HCT116 (cell line): ENCODE data around the gene PLD4. TPM values are rescaled to one million over a fixed set of nuclear protein-coding genes. Genes with fewer than 3 reads are reported as not detected.

Experiments
- ATAC-seq: fragments of 200-7000 bp; cut with Tn5 transposase; 2 replicates; pipeline ENCODE4 v1.9.1; 2020; ENCODE audit warnings: mild to moderate bottlenecking, moderate library complexity
- BruUV-seq: library from RNA; stranded (reverse); fragments of 400-500 nt; replicated peaks from 2 replicates; lab custom pipeline; 2021; lab: Mats Ljungman, UMichigan
- CTCF ChIA-PET: fragments of 300-600 bp; sonication (Branson Sonifier 250); formaldehyde crosslinking; loops from one replicate; lab custom pipeline; 2021; ENCODE audit warnings: antibody characterized with exemption; lab: Charles Lee
- POLR2A ChIA-PET: fragments of 300-600, 350-600 bp; sonication (Branson Sonifier 250); formaldehyde crosslinking; loops from one replicate; lab custom pipeline; 2021; ENCODE audit warnings: antibody characterized with exemption; lab: Charles Lee
- RAD21 ChIA-PET, 2 experiments: fragments of 300-600 bp; sonication (Branson Sonifier 250); formaldehyde crosslinking; loops; one replicate each; lab custom pipeline; 2023; ENCODE audit warnings: low total read pairs in 2 of 2; ENCODE audit not compliant: uncharacterized antibody in 2 of 2, unreplicated experiment in 2 of 2, low non-redundant PET in 1 of 2; lab: Charles Lee
- DNase-seq: peaks from one replicate; pipeline ENCODE4 v3.0.0-alpha.2; 2010; ENCODE audit warnings: low read depth, low spot score
- H2AFZ ChIP-seq: fragments of 200-600 bp; shearing (Covaris generic), sonication (generic); 2 replicates; pipeline ENCODE4 v1.6.1; 2017; ENCODE audit warnings: low read depth, mixed run types, mixed read lengths, antibody characterized with exemption, low read length; ENCODE audit not compliant: poor library complexity, severe bottlenecking
- H3K27ac ChIP-seq: 2 replicates; pipeline ENCODE4 v1.5.1; 2012; ENCODE audit warnings: low read depth, low read length
- H3K27me3 ChIP-seq: fragments of 200-600 bp; sonication (generic); 2 replicates; pipeline ENCODE4 v1.6.1; 2016; ENCODE audit warnings: mixed run types, low read length, mixed read lengths; ENCODE audit not compliant: insufficient read depth
- H3K36me3 ChIP-seq, 2 experiments: fragments of 200-500 bp in 1 of 2; fragments of 200-600 bp in 1 of 2; sonication (Bioruptor generic) in 1 of 2; sonication (generic) in 1 of 2; 2 replicates each; pipeline versions ENCODE4 v1.5.1 to v1.6.1; 2014 to 2016; ENCODE audit warnings: low read length in 2 of 2, inconsistent platforms in 1 of 2, mixed read lengths in 1 of 2, mixed run types in 1 of 2; ENCODE audit not compliant: insufficient read depth in 2 of 2, control insufficient read depth in 1 of 2
- H3K4me1 ChIP-seq, 2 experiments: fragments of 200-600 bp in 1 of 2; sonication (generic) in 1 of 2; 2 replicates each; pipeline versions ENCODE4 v1.5.1 to v1.6.1; 2012 to 2017; ENCODE audit warnings: low read length in 2 of 2, inconsistent platforms in 1 of 2, mild to moderate bottlenecking in 1 of 2, mixed read lengths in 1 of 2, mixed run types in 1 of 2, moderate library complexity in 1 of 2; ENCODE audit not compliant: insufficient read depth in 2 of 2, control insufficient read depth in 1 of 2
- H3K4me2 ChIP-seq: fragments of 200-600 bp; sonication (generic); 2 replicates; pipeline ENCODE4 v1.6.1; 2017; ENCODE audit warnings: mixed run types, low read length, mixed read lengths
- H3K4me3 ChIP-seq, 2 experiments: fragments of 200-600 bp in 1 of 2; sonication (generic) in 1 of 2; replicated peaks in 1 of 2; 2 replicates each; pipeline ENCODE4 v1.5.1; 2011 to 2016; ENCODE audit warnings: low read length in 2 of 2, control low read depth in 1 of 2, low read depth in 1 of 2, mild to moderate bottlenecking in 1 of 2, mixed read lengths in 1 of 2, mixed run types in 1 of 2
- H3K79me2 ChIP-seq: fragments of 200-600 bp; sonication (generic); 2 replicates; pipeline ENCODE4 v1.6.1; 2017; ENCODE audit warnings: mild to moderate bottlenecking, mixed run types, low read length, moderate library complexity, mixed read lengths; ENCODE audit not compliant: insufficient read depth
- H3K9ac ChIP-seq: fragments of 200-600 bp; sonication (generic); 2 replicates; pipeline ENCODE4 v1.6.1; 2016; ENCODE audit warnings: low read length, mixed read lengths
- H3K9me2 ChIP-seq: fragments of 200-600 bp; sonication (generic), shearing (Covaris generic); 2 replicates; pipeline ENCODE4 v1.6.1; 2017; ENCODE audit warnings: mixed run types, mild to moderate bottlenecking, moderate library complexity; ENCODE audit not compliant: insufficient read depth
- H3K9me3 ChIP-seq, 2 experiments: fragments of 200-500 bp in 1 of 2; fragments of 200-600 bp in 1 of 2; sonication (Bioruptor generic) in 1 of 2; sonication (generic) in 1 of 2; 2 replicates each; pipeline ENCODE4 v1.6.1; 2014 to 2017; ENCODE audit warnings: low read length in 2 of 2, mixed read lengths in 2 of 2, inconsistent platforms in 1 of 2, low read depth in 1 of 2, mild to moderate bottlenecking in 1 of 2, mixed run types in 1 of 2, moderate library complexity in 1 of 2; ENCODE audit not compliant: control insufficient read depth in 1 of 2, insufficient read depth in 1 of 2
- H4K20me1 ChIP-seq: fragments of 200-600 bp; sonication (generic), shearing (Covaris generic); 2 replicates; pipeline ENCODE4 v1.6.1; 2017; ENCODE audit warnings: mixed run types, mild to moderate bottlenecking, moderate library complexity; ENCODE audit not compliant: insufficient read depth
- JUND ChIP-seq: IDR thresholded peaks from 2 replicates; pipeline ENCODE4 v1.6.1; 2012
- MAX ChIP-seq: IDR thresholded peaks from 2 replicates; pipeline ENCODE4 v1.6.1; 2012
- REST ChIP-seq: IDR thresholded peaks from 2 replicates; pipeline ENCODE4 v1.6.1; 2012; ENCODE audit warnings: low read depth
- ZBTB33 ChIP-seq: IDR thresholded peaks from 2 replicates; pipeline ENCODE4 v1.6.1; 2011; ENCODE audit warnings: mild to moderate bottlenecking, low read length, moderate library complexity; ENCODE audit not compliant: insufficient replicate concordance; ENCODE audit errors: extremely low read depth
- intact Hi-C: fragments of 100-400 bp; cut with micrococcal nuclease; formaldehyde crosslinking; loops from 2 replicates; pipeline ENCODE4 v1.10.0; 2022
- total RNA-seq: library from RNA; stranded (reverse); gene quantifications from one replicate; pipeline ENCODE4 v1.2.1, GENCODE V29; 2021; ENCODE audit not compliant: unreplicated experiment

The PLD4 gene
- total RNA-seq, 1 experiment from 2014 or later: 0.12 TPM

GRCh38 chr14:104980611-104981531 is 56.2 kb downstream of the PLD4 start (continued):
- no peak for TF ChIP-seq REST
- no peak for TF ChIP-seq JUND
- no peak for TF ChIP-seq ZBTB33

DNA sequence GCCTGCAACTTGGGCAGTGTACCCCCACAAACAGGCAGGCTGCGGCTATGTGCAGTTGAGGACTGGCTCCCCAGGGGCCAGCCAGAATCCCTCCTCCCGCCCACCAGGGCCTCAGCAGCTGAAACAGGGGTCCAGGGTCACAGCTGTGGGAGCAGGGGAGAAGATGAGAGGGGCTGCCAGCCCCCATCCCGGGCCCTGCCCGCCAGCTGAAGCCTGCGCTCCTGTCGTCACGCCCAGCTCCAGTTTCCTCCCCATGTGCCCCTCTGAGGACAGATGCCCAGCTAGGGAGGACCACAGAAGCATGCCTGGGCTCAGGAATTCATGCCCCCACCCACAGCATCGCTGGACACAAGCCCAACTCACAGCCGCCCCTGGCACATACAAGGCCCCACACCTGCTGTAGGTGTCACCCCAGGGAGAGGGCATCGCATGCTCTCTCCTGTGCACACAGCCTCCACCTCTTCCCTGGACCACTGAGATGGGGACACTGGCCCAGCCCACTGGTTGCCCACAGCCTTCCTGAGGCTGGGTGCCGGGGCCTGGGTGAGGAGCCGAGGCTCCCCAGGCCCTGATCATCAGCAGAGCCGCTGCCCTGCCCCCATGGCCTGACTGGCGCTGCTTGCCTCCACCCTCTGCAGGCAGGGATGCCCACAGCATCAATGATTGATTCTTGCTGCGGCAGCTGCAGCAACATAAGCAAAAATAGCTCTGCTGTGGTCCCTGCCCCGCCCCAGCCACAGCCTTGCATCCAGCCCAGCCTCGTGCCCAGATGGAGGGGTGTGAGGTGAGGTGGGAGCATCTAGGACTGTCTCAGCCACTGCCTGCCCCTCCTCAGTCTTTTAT is 57.2 kb downstream of the PLD4 start:
- no peak for TF ChIP-seq MAX
- no peaks in the 10 kb centered on the region for H4K20me1 ChIP-seq
- RAD21 ChIA-PET: no interaction called here
- intact Hi-C loops: no loop called here
- ATAC-seq: no peak
- no TSS peak for BruUV-seq
- no peaks in the 10 kb centered on the region for H3K27me3 ChIP-seq
- H3K4me3 ChIP-seq: no peak overlapping the region
- H3K27ac ChIP-seq: no peak overlapping the region
- no peaks in the 10 kb centered on the region for H3K9me3 ChIP-seq
- POLR2A ChIA-PET: no interaction called here
- no peak overlapping the region for H2AFZ ChIP-seq
- H3K9ac ChIP-seq: no peak overlapping the region
- H3K4me2 ChIP-seq: no peak overlapping the region
- CTCF ChIA-PET: no interaction called here
- no peaks in the 10 kb centered on the region for H3K9me2 ChIP-seq
- no peaks in the 10 kb centered on the region for H3K36me3 ChIP-seq
- no peak for DNase-seq
- H3K4me1 ChIP-seq: peaks cover 30 to 52% of the 10 kb centered on the region in 2 experiments
- peaks cover 4% of the 10 kb centered on the region; the same call in 1 of the 2 replicates for H3K79me2 ChIP-seq
